HUDEP-2 (cell line): Measurements from ENCODE around the gene LAIR2.
"Not testable (repeated sequence)": the region's sequence is repeated elsewhere in the genome, so short reads cannot be mapped to it uniquely, and the experiment has no call there.

ENCODE experiments used
- DNase-seq, 76 experiments: peaks; one replicate each; lab custom pipeline; 2025; ENCODE audit not compliant: unreplicated experiment in 76 of 76; lab: John Stamatoyannopoulos, UW

The LAIR2 gene

GRCh38 chr19:54489766-54490165 lies 12.9 kb upstream of the LAIR2 start:
- DNase-seq = no peak

- no peak for DNase-seq
These were observed 10.1 kb upstream of the LAIR2 start for GRCh38 chr19:54492568-54492967.

GRCh38 chr19:54493056-54493455 lies 9.6 kb upstream of the LAIR2 start:
- not testable (repeated sequence) for DNase-seq

GRCh38 chr19:54493967-54494585 lies 8.6 kb upstream of the LAIR2 start:
- DNase-seq = no peak

- not testable (repeated sequence) for DNase-seq
These were observed 7.3 kb upstream of the LAIR2 start for GRCh38 chr19:54495284-54495683.

GRCh38 chr19:54497747-54498450 lies 4.7 kb upstream of the LAIR2 start:
- not testable (repeated sequence) for DNase-seq

GRCh38 chr19:54498451-54498772 lies 4.2 kb upstream of the LAIR2 start:
- DNase-seq = not testable (repeated sequence)

- not testable (repeated sequence) for DNase-seq
These were observed 2.9 kb downstream of the LAIR2 start for GRCh38 chr19:54505542-54505941.

GRCh38 chr19:54506079-54506478 lies 3.4 kb downstream of the LAIR2 start:
- DNase-seq = no peak

- DNase-seq = not testable (repeated sequence)
These were observed 4.5 kb downstream of the LAIR2 start for GRCh38 chr19:54507038-54507717.

GRCh38 chr19:54507824-54508223 lies 5.2 kb downstream of the LAIR2 start:
- no peak for DNase-seq

- DNase-seq = not testable (repeated sequence)
These were observed 5.9 kb downstream of the LAIR2 start for GRCh38 chr19:54508487-54508886.

GRCh38 chr19:54509200-54509940 lies 6.7 kb downstream of the LAIR2 start:
- not testable (repeated sequence) for DNase-seq

- DNase-seq = no peak
These were observed 12.5 kb downstream of the LAIR2 start for GRCh38 chr19:54515156-54515555.

- peak in 57 of 76 experiments; percentile 10 to 73 (median 41) for DNase-seq
These were observed 14.9 kb downstream of the LAIR2 start for GRCh38 chr19:54517483-54517882.

GRCh38 chr19:54518844-54519243 lies 16.2 kb downstream of the LAIR2 start:
- DNase-seq = peak in 2 of 76 experiments; percentile 7 to 9

GRCh38 chr19:54521022-54521859 lies 18.6 kb downstream of the LAIR2 start:
- no peak for DNase-seq

GRCh38 chr19:54521860-54522513 lies 19.4 kb downstream of the LAIR2 start:
- no peak for DNase-seq

- DNase-seq = no peak
These were observed 20.8 kb downstream of the LAIR2 start for GRCh38 chr19:54523403-54523802.

- DNase-seq = no peak
These were observed 23.0 kb downstream of the LAIR2 start for GRCh38 chr19:54525636-54526035.
